HG03521 (cell line): ENCODE results near the gene FARP1.

Source experiments
- ATAC-seq: cut with Tn5 transposase; IDR thresholded peaks from one replicate; pipeline ENCODE4 v1.9.1; 2021; ENCODE audit warnings: mild to moderate bottlenecking, moderate library complexity; ENCODE audit not compliant: unreplicated experiment

The FARP1 gene

GRCh38 chr13:98142380-98143156 lies at the start of gene FARP1:
FARP1 (plus strand) TSS chr13:98143094; CDS start chr13:98213243, 70,149 bp downstream.
- peak; percentile 78 for ATAC-seq

- no peak for ATAC-seq
These were observed 48.1 kb upstream of the FARP1 start for GRCh38 chr13:98094678-98095266.

GRCh38 chr13:98096059-98096458 lies 46.8 kb upstream of the FARP1 start:
- no peak for ATAC-seq

- ATAC-seq, result no peak
These were observed 45.1 kb upstream of the FARP1 start for GRCh38 chr13:98097749-98098148.

- ATAC-seq, result no peak
These were observed 44.4 kb upstream of the FARP1 start for GRCh38 chr13:98098516-98098915.

GRCh38 chr13:98099627-98100026 lies 43.3 kb upstream of the FARP1 start:
- ATAC-seq, result no peak

- no peak for ATAC-seq
These were observed 42.4 kb upstream of the FARP1 start for GRCh38 chr13:98100481-98100880.

- no peak for ATAC-seq
These were observed 39.4 kb upstream of the FARP1 start for GRCh38 chr13:98103531-98103930.

- no peak for ATAC-seq
These were observed 38.7 kb upstream of the FARP1 start for GRCh38 chr13:98103942-98104880.

- no peak for ATAC-seq
These were observed 37.0 kb upstream of the FARP1 start for GRCh38 chr13:98105929-98106336.

- no peak for ATAC-seq
These were observed 34.6 kb upstream of the FARP1 start for GRCh38 chr13:98108341-98108740.

- no peak for ATAC-seq
These were observed 33.6 kb upstream of the FARP1 start for GRCh38 chr13:98109226-98109853.

- ATAC-seq, result no peak
These were observed 32.1 kb upstream of the FARP1 start for GRCh38 chr13:98110749-98111148.

- no peak for ATAC-seq
These were observed 31.5 kb upstream of the FARP1 start for GRCh38 chr13:98111168-98112098.

GRCh38 chr13:98112456-98112855 lies 30.4 kb upstream of the FARP1 start:
- no peak for ATAC-seq

- no peak for ATAC-seq
These were observed 24.0 kb upstream of the FARP1 start for GRCh38 chr13:98118865-98119264.

- ATAC-seq, result no peak
These were observed 19.7 kb upstream of the FARP1 start for GRCh38 chr13:98123176-98123575.

GRCh38 chr13:98129059-98129746 lies 13.7 kb upstream of the FARP1 start:
- ATAC-seq, result no peak

- ATAC-seq, result peak; percentile 64
These were observed 8.9 kb upstream of the FARP1 start for GRCh38 chr13:98133946-98134345.
